Measurements from ENCODE around the gene IFIT2.

DNA sequence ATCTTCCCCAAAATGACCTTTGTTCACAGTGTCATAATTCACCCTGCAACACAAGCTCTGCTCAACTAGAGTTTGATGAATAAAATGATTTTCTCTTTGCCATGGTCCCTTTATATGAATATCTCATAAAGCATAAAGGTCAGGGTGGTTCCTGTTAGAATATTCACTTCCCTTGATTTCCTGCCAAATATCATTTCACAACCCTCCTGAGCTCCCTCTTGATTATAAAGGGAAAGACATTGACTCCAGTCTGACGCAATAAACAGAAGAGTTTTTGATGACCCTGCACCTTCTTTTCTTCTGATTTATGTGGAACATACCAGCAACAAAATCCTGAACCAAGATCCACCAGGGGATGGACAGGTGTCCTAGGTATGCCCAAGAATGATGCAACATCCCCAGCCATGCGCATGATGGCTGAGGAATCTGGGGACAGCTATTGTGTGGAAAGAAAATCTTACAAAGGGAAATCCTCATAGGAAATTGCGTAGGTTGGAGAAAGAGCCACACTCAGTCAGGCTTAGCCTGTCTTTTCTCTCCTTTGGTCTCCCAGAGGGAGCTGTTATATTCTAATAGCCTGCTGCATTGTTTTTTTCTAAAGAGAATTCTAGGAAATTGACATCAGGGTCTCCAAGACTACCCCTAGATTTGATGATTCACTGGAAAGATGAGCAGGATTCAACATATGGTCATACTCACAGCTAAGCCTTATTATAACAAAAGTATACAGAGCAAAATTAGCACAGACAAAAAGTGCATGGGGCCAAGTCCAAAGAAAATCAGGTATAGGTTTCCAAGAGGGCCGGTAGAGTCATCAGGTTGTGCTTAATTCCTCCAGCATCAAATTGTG, 44.8 kb downstream of the IFIT2 start:
- TF ChIP-seq EZH2 (optimal IDR thresholded peaks at IDR 0.05; ENCODE audit: low read depth, low read length), result no peak
- TF ChIP-seq, protein P1, sequence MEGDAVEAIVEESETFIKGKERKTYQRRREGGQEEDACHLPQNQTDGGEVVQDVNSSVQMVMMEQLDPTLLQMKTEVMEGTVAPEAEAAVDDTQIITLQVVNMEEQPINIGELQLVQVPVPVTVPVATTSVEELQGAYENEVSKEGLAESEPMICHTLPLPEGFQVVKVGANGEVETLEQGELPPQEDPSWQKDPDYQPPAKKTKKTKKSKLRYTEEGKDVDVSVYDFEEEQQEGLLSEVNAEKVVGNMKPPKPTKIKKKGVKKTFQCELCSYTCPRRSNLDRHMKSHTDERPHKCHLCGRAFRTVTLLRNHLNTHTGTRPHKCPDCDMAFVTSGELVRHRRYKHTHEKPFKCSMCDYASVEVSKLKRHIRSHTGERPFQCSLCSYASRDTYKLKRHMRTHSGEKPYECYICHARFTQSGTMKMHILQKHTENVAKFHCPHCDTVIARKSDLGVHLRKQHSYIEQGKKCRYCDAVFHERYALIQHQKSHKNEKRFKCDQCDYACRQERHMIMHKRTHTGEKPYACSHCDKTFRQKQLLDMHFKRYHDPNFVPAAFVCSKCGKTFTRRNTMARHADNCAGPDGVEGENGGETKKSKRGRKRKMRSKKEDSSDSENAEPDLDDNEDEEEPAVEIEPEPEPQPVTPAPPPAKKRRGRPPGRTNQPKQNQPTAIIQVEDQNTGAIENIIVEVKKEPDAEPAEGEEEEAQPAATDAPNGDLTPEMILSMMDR (IDR thresholded peaks at IDR 0.05; ENCODE audit: low read length), result no peak
